Osteocyte (in vitro differentiated cells): ENCODE results near the gene BAG5. TPM values are rescaled to one million over a fixed set of nuclear protein-coding genes. Genes with fewer than 3 reads are reported as not detected.

ENCODE experiments used
- DNase-seq: peaks from one replicate; pipeline ENCODE4 v3.0.0; 2021; ENCODE audit warnings: mixed read lengths; ENCODE audit not compliant: unreplicated experiment; ENCODE audit errors: extremely low spot score
- H3K27ac Mint-ChIP-seq: one replicate; pipeline ENCODE4 v1.8.0; 2021; ENCODE audit warnings: mild to moderate bottlenecking, mixed read lengths; ENCODE audit not compliant: unreplicated experiment
- H3K27me3 Mint-ChIP-seq: one replicate; pipeline ENCODE4 v1.8.0; 2021; ENCODE audit warnings: mixed read lengths; ENCODE audit not compliant: unreplicated experiment
- H3K36me3 Mint-ChIP-seq: one replicate; pipeline ENCODE4 v1.8.0; 2021; ENCODE audit warnings: mixed read lengths; ENCODE audit not compliant: unreplicated experiment
- H3K4me1 Mint-ChIP-seq: one replicate; pipeline ENCODE4 v1.8.0; 2021; ENCODE audit warnings: mixed read lengths; ENCODE audit not compliant: unreplicated experiment
- H3K4me3 Mint-ChIP-seq: one replicate; pipeline ENCODE4 v1.8.0; 2021; ENCODE audit warnings: mild to moderate bottlenecking, moderate library complexity, mixed read lengths; ENCODE audit not compliant: unreplicated experiment
- H3K9me3 Mint-ChIP-seq: one replicate; pipeline ENCODE4 v1.8.0; 2021; ENCODE audit warnings: mixed read lengths; ENCODE audit not compliant: unreplicated experiment
- CTCF ChIP-seq: fragments of 200-600 bp; sonication (generic); IDR thresholded peaks from 2 replicates; pipeline ENCODE4 v1.5.0; 2021; ENCODE audit warnings: antibody characterized with exemption, mild to moderate bottlenecking, moderate library complexity
- total RNA-seq: library from RNA; stranded (reverse); gene quantifications from 2 replicates; pipeline ENCODE4 v1.2.1, GENCODE V29; 2021

The BAG5 gene
- total RNA-seq, 1 donor from 2014 or later: 21.9 TPM

- Mint-ChIP-seq H3K27ac (no peak overlapping the region), H3K9me3 (no peaks in the 10 kb centered on the region), H3K4me1 (no peaks in the 10 kb centered on the region), H3K4me3 (no peak overlapping the region), H3K27me3 (no peaks in the 10 kb centered on the region), H3K36me3 (peaks cover 22% of the 10 kb centered on the region)
- TF ChIP-seq CTCF: no peak
- DNase-seq: no peak
Observed at GRCh38 chr14:103584326-103584915, 22.0 kb upstream of the BAG5 start.

GRCh38 chr14:103581954-103582703 lies 19.7 kb upstream of the BAG5 start:
- Mint-ChIP-seq H3K27me3 (no peaks in the 10 kb centered on the region), H3K4me1 (peaks cover 2% of the 10 kb centered on the region), H3K36me3 (peaks cover 15% of the 10 kb centered on the region), H3K4me3 (no peak overlapping the region), H3K9me3 (no peaks in the 10 kb centered on the region), H3K27ac (no peak overlapping the region)
- no peak for DNase-seq
- no peak for TF ChIP-seq CTCF

- Mint-ChIP-seq H3K4me3 (no peak overlapping the region), H3K27ac (no peak overlapping the region), H3K36me3 (peaks cover 14% of the 10 kb centered on the region), H3K9me3 (no peaks in the 10 kb centered on the region), H3K27me3 (no peaks in the 10 kb centered on the region), H3K4me1 (peaks cover 11% of the 10 kb centered on the region)
- DNase-seq: no peak
- no peak for TF ChIP-seq CTCF
Observed at GRCh38 chr14:103581206-103581605, 18.7 kb upstream of the BAG5 start.

GRCh38 chr14:103578401-103579075 lies 16.1 kb upstream of the BAG5 start:
- Mint-ChIP-seq H3K27ac (no peak overlapping the region), H3K4me1 (peaks cover 16% of the 10 kb centered on the region), H3K36me3 (peaks cover 15% of the 10 kb centered on the region), H3K27me3 (no peaks in the 10 kb centered on the region), H3K4me3 (no peak overlapping the region), H3K9me3 (no peaks in the 10 kb centered on the region)
- TF ChIP-seq CTCF: no peak
- DNase-seq: no peak

GRCh38 chr14:103576371-103577024 lies 14.0 kb upstream of the BAG5 start:
- H3K36me3 Mint-ChIP-seq: peaks cover 16% of the 10 kb centered on the region
- peak overlapping the region; percentile 94 for H3K27ac Mint-ChIP-seq
- H3K4me3 Mint-ChIP-seq: no peak overlapping the region

More at GRCh38 chr14:103576371-103577024, 14.0 kb upstream of the BAG5 start:
- TF ChIP-seq CTCF: no peak
- DNase-seq: peak; percentile 94
- no peaks in the 10 kb centered on the region for H3K27me3 Mint-ChIP-seq
- no peaks in the 10 kb centered on the region for H3K9me3 Mint-ChIP-seq
- H3K4me1 Mint-ChIP-seq: peaks cover 18% of the 10 kb centered on the region
